ENCODE data around the gene CYB561. TPM values are rescaled to one million over a fixed set of nuclear protein-coding genes. Genes with fewer than 3 reads are reported as not detected.

Gene CYB561
- total RNA-seq, 1 donor from 2014 or later = 8.1 TPM

- no peak overlapping the region for H2AFZ ChIP-seq (ENCODE audit: low read depth, low read length)
- H3K27me3 Mint-ChIP-seq (ENCODE audit: low read depth, unreplicated experiment) = peaks cover 8% of the 10 kb centered on the region
- peaks cover 13% of the 10 kb centered on the region for H3K4me1 ChIP-seq (ENCODE audit: insufficient read depth, low read length)
- H3K4me1 Mint-ChIP-seq (ENCODE audit: low read depth, unreplicated experiment) = peaks cover 7% of the 10 kb centered on the region
- FAIRE-seq (no peak), DNase-seq (ENCODE audit: low read depth) (no peak)
- H3K9ac ChIP-seq (ENCODE audit: low read length) = no peak overlapping the region
- no peaks in the 10 kb centered on the region for H3K9me3 ChIP-seq (ENCODE audit: insufficient read depth, low read depth, low read length)
- TF ChIP-seq EZH2 (IDR thresholded peaks at IDR 0.05; ENCODE audit: insufficient read depth, low read length) (no peak), CTCF (IDR thresholded peaks at IDR 0.05; ENCODE audit: insufficient read depth, low read depth, low read length) (no peak)
- H3K36me3 Mint-ChIP-seq (ENCODE audit: low read depth, unreplicated experiment) = no peaks in the 10 kb centered on the region
- H3K27me3 ChIP-seq (ENCODE audit: insufficient read depth, low read length) = peaks cover 2% of the 10 kb centered on the region
- no peak overlapping the region for H3K4me2 ChIP-seq (ENCODE audit: low read length)
- H4K20me1 ChIP-seq (ENCODE audit: insufficient read depth, low read length) = no peaks in the 10 kb centered on the region
- no peaks in the 10 kb centered on the region for H3K36me3 ChIP-seq (ENCODE audit: insufficient read depth, low read length)
- no peak overlapping the region for H3K27ac Mint-ChIP-seq (ENCODE audit: unreplicated experiment)
- no peaks in the 10 kb centered on the region for H3K79me2 ChIP-seq (ENCODE audit: insufficient read depth, low read length)
- no peak overlapping the region for H3K4me3 ChIP-seq (ENCODE audit: insufficient read depth, low read depth, low read length)
- H3K9me3 Mint-ChIP-seq (ENCODE audit: unreplicated experiment) = no peaks in the 10 kb centered on the region
- H3K27ac ChIP-seq (ENCODE audit: low read depth, low read length) = no peak overlapping the region
- H3K4me3 Mint-ChIP-seq (ENCODE audit: unreplicated experiment) = no peak overlapping the region
Observed at GRCh38 chr17:63464691-63465236, 18.7 kb upstream of the CYB561 start.

- Mint-ChIP-seq H3K4me3 (ENCODE audit: unreplicated experiment) (no peak overlapping the region), H3K27ac (ENCODE audit: unreplicated experiment) (no peak overlapping the region), H3K9me3 (ENCODE audit: unreplicated experiment) (no peaks in the 10 kb centered on the region), H3K27me3 (ENCODE audit: low read depth, unreplicated experiment) (peaks cover 8% of the 10 kb centered on the region), H3K36me3 (ENCODE audit: low read depth, unreplicated experiment) (no peaks in the 10 kb centered on the region), H3K4me1 (ENCODE audit: low read depth, unreplicated experiment) (peaks cover 7% of the 10 kb centered on the region)
- Histone ChIP-seq H3K79me2 (ENCODE audit: insufficient read depth, low read length) (no peaks in the 10 kb centered on the region), H3K4me2 (ENCODE audit: low read length) (no peak overlapping the region), H4K20me1 (ENCODE audit: insufficient read depth, low read length) (no peaks in the 10 kb centered on the region), H3K9me3 (ENCODE audit: insufficient read depth, low read depth, low read length) (no peaks in the 10 kb centered on the region), H3K27ac (ENCODE audit: low read depth, low read length) (no peak overlapping the region), H3K9ac (ENCODE audit: low read length) (no peak overlapping the region), H3K4me3 (ENCODE audit: insufficient read depth, low read depth, low read length) (no peak overlapping the region), H3K27me3 (ENCODE audit: insufficient read depth, low read length) (no peaks in the 10 kb centered on the region), H3K36me3 (ENCODE audit: insufficient read depth, low read length) (no peaks in the 10 kb centered on the region), H2AFZ (ENCODE audit: low read depth, low read length) (no peak overlapping the region), H3K4me1 (ENCODE audit: insufficient read depth, low read length) (peaks cover 13% of the 10 kb centered on the region)
- FAIRE-seq (no peak), DNase-seq (ENCODE audit: low read depth) (no peak)
- TF ChIP-seq EZH2 (IDR thresholded peaks at IDR 0.05; ENCODE audit: insufficient read depth, low read length) (no peak), CTCF (IDR thresholded peaks at IDR 0.05; ENCODE audit: insufficient read depth, low read depth, low read length) (no peak)
Observed at GRCh38 chr17:63463771-63464170, 17.7 kb upstream of the CYB561 start.

- Histone ChIP-seq H3K4me1 (ENCODE audit: insufficient read depth, low read length) (peaks cover 13% of the 10 kb centered on the region), H3K4me2 (ENCODE audit: low read length) (no peak overlapping the region), H3K4me3 (ENCODE audit: insufficient read depth, low read depth, low read length) (no peak overlapping the region), H4K20me1 (ENCODE audit: insufficient read depth, low read length) (no peaks in the 10 kb centered on the region), H3K79me2 (ENCODE audit: insufficient read depth, low read length) (no peaks in the 10 kb centered on the region), H3K27ac (ENCODE audit: low read depth, low read length) (no peak overlapping the region), H3K9ac (ENCODE audit: low read length) (no peak overlapping the region), H3K36me3 (ENCODE audit: insufficient read depth, low read length) (no peaks in the 10 kb centered on the region), H3K27me3 (ENCODE audit: insufficient read depth, low read length) (no peaks in the 10 kb centered on the region), H2AFZ (ENCODE audit: low read depth, low read length) (no peak overlapping the region), H3K9me3 (ENCODE audit: insufficient read depth, low read depth, low read length) (no peaks in the 10 kb centered on the region)
- TF ChIP-seq CTCF (IDR thresholded peaks at IDR 0.05; ENCODE audit: insufficient read depth, low read depth, low read length) (no peak), EZH2 (IDR thresholded peaks at IDR 0.05; ENCODE audit: insufficient read depth, low read length) (no peak)
- Mint-ChIP-seq H3K36me3 (ENCODE audit: low read depth, unreplicated experiment) (no peaks in the 10 kb centered on the region), H3K9me3 (ENCODE audit: unreplicated experiment) (peaks cover 5% of the 10 kb centered on the region), H3K27ac (ENCODE audit: unreplicated experiment) (no peak overlapping the region), H3K4me1 (ENCODE audit: low read depth, unreplicated experiment) (peaks cover 7% of the 10 kb centered on the region), H3K27me3 (ENCODE audit: low read depth, unreplicated experiment) (peaks cover 4% of the 10 kb centered on the region), H3K4me3 (ENCODE audit: unreplicated experiment) (no peak overlapping the region)
- DNase-seq (ENCODE audit: low read depth) (no peak), FAIRE-seq (no peak)
Observed at GRCh38 chr17:63460018-63460417, 13.9 kb upstream of the CYB561 start.
